Epithelial cell of proximal tubule (primary cell): Measurements from ENCODE around the gene TRAK1. TPM values are rescaled to one million over a fixed set of nuclear protein-coding genes. Genes with fewer than 3 reads are reported as not detected.

Source experiments
- DNase-seq: peaks from one replicate; pipeline ENCODE4 v3.0.0-alpha.2; 2011; ENCODE audit warnings: low read depth
- H3K4me3 ChIP-seq: 2 replicates; pipeline ENCODE4 v1.5.1; 2011; ENCODE audit warnings: low read depth, mild to moderate bottlenecking, low read length
- total RNA-seq: library from RNA; depleted of rRNA; stranded (reverse); fragments of >200 nt; gene quantifications from 2 replicates; pipeline ENCODE4 v1.2.3, GENCODE V29; 2015
- TF ChIP-seq, protein P1 (sequence below): conservative IDR thresholded peaks from 2 replicates; pipeline ENCODE4 v1.5.1; 2012; ENCODE audit warnings: low read depth, mild to moderate bottlenecking, low read length

TRAK1 gene
- total RNA-seq, 1 donor from 2014 or later = 22.4 TPM

DNA sequence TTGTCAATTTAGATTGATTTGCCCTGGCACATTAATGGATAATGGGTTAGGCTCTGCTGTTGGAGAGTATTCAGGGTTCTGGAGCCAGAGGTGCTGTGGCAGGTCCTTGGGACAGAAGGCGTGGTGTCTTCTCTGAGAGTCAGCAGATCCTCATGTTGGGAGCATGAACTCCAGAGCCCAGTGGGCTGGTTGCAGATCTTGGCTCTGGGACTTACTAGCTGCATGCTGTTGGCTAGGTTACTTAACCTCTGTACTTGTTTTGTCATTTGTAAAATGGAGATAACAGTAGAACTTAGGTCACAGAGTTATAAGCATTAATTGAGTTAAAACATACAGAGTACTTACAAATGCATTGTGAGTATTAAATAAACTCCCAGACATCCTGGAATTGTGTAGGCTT, 97.2 kb downstream of the TRAK1 start:
- H3K4me3 ChIP-seq = no peak overlapping the region
- TF ChIP-seq, protein P1, sequence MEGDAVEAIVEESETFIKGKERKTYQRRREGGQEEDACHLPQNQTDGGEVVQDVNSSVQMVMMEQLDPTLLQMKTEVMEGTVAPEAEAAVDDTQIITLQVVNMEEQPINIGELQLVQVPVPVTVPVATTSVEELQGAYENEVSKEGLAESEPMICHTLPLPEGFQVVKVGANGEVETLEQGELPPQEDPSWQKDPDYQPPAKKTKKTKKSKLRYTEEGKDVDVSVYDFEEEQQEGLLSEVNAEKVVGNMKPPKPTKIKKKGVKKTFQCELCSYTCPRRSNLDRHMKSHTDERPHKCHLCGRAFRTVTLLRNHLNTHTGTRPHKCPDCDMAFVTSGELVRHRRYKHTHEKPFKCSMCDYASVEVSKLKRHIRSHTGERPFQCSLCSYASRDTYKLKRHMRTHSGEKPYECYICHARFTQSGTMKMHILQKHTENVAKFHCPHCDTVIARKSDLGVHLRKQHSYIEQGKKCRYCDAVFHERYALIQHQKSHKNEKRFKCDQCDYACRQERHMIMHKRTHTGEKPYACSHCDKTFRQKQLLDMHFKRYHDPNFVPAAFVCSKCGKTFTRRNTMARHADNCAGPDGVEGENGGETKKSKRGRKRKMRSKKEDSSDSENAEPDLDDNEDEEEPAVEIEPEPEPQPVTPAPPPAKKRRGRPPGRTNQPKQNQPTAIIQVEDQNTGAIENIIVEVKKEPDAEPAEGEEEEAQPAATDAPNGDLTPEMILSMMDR = no peak
- DNase-seq = no peak

DNA sequence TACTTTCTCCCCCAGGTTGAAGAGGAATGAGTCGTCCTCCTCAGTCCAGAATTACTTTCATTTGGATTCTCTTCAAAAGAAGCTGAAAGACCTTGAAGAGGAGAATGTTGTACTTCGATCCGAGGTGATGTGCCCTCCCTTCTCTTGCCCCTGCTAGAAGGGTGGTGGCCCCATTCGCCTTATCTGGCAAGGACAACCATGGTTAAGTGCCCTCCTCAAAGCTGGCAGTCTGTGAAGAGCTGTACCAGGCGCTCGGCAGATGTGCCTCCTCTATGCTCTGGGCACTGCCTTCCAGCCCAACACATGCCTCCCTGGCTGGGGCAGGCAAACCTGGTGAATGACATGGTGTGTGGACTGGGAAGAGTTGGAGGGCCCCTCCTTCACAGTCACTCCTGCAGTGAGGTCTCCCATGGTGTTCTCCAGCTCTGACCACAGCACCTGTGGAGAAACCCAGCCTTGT, 97.9 kb downstream of the TRAK1 start:
- H3K4me3 ChIP-seq = no peak overlapping the region
- TF ChIP-seq, protein P1 = no peak
- no peak for DNase-seq

DNA sequence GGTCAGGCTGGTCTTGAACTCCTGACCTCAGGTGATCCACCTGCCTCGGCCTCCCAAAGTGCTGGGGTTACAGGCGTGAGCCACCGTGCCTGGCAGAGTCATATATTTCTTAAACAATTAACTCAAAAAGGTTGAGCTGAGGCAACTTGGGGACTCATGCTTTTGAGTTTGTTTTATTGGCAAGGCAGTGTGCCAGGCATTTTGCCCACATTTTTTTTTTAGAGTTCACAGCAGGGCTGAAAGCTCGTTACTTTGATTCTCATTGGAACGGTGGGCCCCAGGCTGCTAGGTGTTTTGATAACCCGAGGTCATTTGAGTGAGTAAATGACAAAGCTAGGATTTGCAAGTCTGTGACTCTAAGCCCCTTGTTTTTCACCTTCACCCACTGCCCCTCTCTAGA, 98.6 kb downstream of the TRAK1 start:
- no peak overlapping the region for H3K4me3 ChIP-seq
- TF ChIP-seq, protein P1 = no peak
- DNase-seq = no peak

GRCh38 chr3:42190701-42191442, 99.7 kb downstream of the TRAK1 start:
- no peak overlapping the region for H3K4me3 ChIP-seq
- TF ChIP-seq, protein P1 = peak; percentile 94
- DNase-seq = no peak

- H3K4me3 ChIP-seq = no peak overlapping the region
- TF ChIP-seq, protein P1 = no peak
- no peak for DNase-seq
Measured at GRCh38 chr3:42191443-42191747, 100.2 kb downstream of the TRAK1 start.

DNA sequence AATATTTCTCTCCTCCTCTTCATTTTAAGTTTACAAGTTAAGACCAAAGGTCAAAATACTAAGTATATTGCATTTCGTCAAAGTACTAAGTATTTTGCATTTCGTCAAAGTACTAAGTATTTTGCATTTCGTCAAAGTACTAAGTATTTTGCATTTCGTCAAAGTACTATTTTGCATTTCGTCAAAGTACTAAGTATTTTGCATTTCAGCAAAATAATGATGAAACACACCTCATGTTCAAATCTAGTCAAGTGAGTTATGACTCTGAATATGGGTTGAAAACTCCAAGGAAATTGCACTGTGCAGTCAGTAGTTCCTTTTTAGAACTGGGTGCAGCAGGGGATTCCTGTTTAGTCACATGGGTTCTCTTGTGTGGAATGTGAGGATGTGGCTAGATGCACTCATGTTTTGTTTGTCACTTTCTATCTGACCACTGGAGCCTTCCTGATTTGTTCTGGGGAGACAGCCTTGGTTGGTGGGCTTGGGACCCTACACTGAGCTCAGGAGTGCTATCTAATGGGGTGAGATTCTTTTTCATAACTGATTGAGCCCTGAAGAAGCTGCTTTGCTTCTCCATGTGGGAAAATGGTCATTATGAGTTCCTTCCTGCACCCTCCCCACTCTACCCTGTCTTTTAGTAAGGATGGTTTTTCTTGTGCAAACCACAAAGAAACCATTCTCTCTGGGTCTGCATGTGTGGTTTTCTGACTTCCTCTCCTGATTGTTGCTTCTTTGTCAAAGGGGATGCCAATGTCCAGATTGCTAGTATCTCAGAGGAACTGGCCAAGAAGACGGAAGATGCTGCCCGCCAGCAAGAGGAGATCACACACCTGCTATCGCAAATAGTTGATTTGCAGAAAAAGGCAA, 101.4 kb downstream of the TRAK1 start:
- H3K4me3 ChIP-seq = no peak overlapping the region
- TF ChIP-seq, protein P1 = no peak
- DNase-seq = no peak
